Cardiac fibroblast (primary cell): Measurements from ENCODE around the gene GMPR.

Source experiments
- DNase-seq, 2 donors: peaks; one replicate each; pipeline versions ENCODE4 v3.0.0 to v3.0.0-alpha.2; 2010; ENCODE audit warnings: low read depth in 2 of 2
- H3K4me3 ChIP-seq, 2 donors: replicated peaks in 1 of 2; 1 replicate in 1 of 2; 2 replicates in 1 of 2; pipeline ENCODE4 v1.5.1; 2011; ENCODE audit warnings: low read depth in 2 of 2, low read length in 2 of 2, mild to moderate bottlenecking in 2 of 2, moderate library complexity in 1 of 2
- CTCF ChIP-seq: IDR thresholded peaks from one replicate; pipeline ENCODE4 v1.5.1; 2011; ENCODE audit warnings: low read depth, mild to moderate bottlenecking, low read length, inconsistent platforms

The GMPR gene

GRCh38 chr6:16200321-16200883 lies 38.0 kb upstream of the GMPR start:
- no peak overlapping the region for H3K4me3 ChIP-seq
- DNase-seq, result peak; percentile 4 to 9
- TF ChIP-seq CTCF, result no peak

GRCh38 chr6:16201706-16202105 lies 36.7 kb upstream of the GMPR start:
- no peak for DNase-seq
- no peak for TF ChIP-seq CTCF
- H3K4me3 ChIP-seq, result no peak overlapping the region

GRCh38 chr6:16204653-16205376 lies 33.6 kb upstream of the GMPR start:
- TF ChIP-seq CTCF, result no peak
- DNase-seq, result no peak

GRCh38 chr6:16205377-16206144 lies 32.8 kb upstream of the GMPR start:
- peak; percentile 83 to 89 for DNase-seq
- no peak for TF ChIP-seq CTCF
- H3K4me3 ChIP-seq, result no peak overlapping the region

More at GRCh38 chr6:16204653-16205376, 33.6 kb upstream of the GMPR start:
- no peak overlapping the region for H3K4me3 ChIP-seq

GRCh38 chr6:16206595-16207037 lies 31.8 kb upstream of the GMPR start:
- TF ChIP-seq CTCF, result peak; percentile 88
- DNase-seq, result peak; percentile 87 to 88
- no peak overlapping the region for H3K4me3 ChIP-seq

- DNase-seq, result no peak
- H3K4me3 ChIP-seq, result no peak overlapping the region
- no peak for TF ChIP-seq CTCF
Measured at GRCh38 chr6:16208989-16209388, 29.4 kb upstream of the GMPR start.
